HT-29 (cell line): ENCODE measurements around the gene ZNF609. TPM values are rescaled to one million over a fixed set of nuclear protein-coding genes. Genes with fewer than 3 reads are reported as not detected.
A peak's percentile ranks its signal among the peaks of the same experiment; 100 is the strongest.
"Not testable (repeated sequence)": the region's sequence is repeated elsewhere in the genome, so short reads cannot be mapped to it uniquely, and the experiment has no call there.

Experiments
- DNase-seq: peaks from one replicate; pipeline ENCODE4 v3.0.0-alpha.2; 2015; ENCODE audit warnings: low spot score
- total RNA-seq: library from RNA; depleted of rRNA; stranded (reverse); fragments of >200 nt; shearing (Covaris generic); gene quantifications from 2 replicates; pipeline ENCODE4 v1.2.3, GENCODE V29; 2014

Gene ZNF609
- total RNA-seq, 1 experiment from 2014 or later: 22.8 TPM

DNA sequence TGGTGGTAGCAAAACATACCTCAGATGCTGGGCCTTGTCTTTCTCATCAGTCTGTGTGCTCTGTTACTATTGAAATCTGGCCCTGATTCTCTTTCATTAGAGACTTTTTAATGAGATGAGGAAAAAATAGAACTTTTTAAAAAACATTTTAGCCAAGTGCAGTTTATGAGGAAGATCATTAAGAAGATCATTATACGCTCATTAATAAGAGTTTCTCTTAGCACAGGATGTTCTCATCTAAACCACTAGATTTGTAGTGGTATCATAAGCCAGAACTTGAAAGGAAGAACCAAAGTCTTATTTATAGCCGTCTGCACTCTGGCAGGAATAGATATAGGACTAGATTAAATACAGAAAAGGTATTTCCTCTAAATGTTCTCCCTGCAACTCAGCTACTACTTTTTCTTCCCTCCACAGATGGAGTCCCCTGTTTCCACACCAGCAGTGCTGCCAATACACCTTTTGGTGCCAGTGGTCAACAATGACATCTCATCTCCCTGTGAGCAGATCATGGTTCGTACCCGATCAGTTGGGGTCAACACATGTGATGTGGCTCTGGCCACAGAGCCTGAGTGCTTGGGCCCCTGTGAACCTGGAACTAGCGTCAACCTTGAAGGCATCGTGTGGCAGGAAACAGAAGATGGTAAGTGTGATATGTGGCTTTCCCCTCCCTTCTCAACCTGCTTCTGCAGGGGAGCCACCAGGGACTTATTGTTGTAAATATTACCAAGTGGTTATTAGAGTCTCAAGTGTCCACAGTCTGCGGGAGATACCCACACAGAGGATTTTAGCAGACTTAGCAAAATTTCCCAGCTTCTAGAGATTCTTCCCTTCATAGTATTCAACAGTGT, 162.3 kb downstream of the ZNF609 start:
- DNase-seq: no peak

DNA sequence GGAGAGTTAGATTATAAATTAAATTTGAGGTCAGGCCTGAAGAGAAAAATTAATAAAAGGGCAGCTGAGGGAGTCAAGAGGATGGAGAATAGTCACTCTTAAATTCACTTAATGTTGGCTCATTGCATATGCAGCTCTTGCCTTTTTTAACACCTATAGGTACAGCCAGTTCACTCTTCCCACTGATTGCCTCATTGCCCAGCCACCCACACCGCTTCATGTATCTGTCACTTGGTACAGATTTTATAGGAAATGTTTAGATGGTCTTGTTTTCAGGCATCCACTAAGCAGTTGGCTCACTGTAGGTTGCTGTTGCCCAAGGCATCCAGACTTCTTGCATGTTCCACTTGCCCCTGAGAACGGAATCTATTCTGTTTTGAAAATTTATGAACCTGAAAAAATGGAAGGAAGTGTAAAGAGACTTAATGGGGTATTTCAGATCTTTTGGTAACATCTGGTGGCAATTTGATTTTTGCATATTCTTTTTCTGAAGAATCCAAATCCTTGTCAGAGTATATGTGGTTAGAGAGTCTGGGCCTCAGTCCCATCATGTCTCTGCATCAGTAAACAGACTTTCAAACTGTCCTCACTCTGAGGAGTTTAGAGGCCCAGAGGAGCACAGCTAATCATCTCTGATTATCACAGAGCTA, 163.1 kb downstream of the ZNF609 start:
- DNase-seq: no peak

DNA sequence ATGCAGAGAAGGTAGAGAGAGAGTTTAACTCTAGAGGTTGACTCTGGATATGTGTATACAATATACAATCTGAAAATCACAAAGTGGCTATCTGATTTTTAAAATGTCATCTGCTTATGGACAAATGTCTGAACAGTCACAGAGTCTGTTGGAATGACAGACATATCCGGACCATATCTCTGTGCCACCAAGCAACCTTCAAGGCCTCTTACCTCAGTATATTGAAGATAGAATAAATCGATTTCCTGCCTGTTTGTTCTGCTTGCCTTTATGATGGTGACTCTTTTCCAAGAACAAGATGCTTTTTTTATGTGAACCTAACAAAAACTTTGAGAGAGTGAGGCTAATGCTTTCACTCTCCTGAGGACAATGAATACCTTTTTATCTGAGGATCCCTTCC, 163.9 kb downstream of the ZNF609 start:
- no peak for DNase-seq

DNA sequence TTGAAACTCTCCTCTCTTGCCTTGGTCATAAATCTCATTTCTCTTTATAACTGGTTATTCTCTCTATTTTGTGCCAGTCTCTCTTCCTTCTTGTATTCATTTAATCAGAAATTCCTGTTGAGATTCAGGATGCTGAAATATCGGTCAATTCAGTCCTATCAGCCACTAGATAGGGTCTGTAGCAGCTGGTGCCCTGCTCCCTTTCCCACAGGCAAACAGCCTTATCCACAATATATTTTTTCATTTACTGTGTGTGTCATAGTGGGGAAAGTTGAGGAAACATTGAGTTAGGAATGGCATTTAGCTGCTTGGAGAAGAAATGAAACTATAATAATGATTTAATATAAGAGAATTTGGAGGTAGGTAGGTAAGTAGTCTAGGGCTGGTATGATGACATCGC, 168.7 kb downstream of the ZNF609 start:
- no peak for DNase-seq

DNA sequence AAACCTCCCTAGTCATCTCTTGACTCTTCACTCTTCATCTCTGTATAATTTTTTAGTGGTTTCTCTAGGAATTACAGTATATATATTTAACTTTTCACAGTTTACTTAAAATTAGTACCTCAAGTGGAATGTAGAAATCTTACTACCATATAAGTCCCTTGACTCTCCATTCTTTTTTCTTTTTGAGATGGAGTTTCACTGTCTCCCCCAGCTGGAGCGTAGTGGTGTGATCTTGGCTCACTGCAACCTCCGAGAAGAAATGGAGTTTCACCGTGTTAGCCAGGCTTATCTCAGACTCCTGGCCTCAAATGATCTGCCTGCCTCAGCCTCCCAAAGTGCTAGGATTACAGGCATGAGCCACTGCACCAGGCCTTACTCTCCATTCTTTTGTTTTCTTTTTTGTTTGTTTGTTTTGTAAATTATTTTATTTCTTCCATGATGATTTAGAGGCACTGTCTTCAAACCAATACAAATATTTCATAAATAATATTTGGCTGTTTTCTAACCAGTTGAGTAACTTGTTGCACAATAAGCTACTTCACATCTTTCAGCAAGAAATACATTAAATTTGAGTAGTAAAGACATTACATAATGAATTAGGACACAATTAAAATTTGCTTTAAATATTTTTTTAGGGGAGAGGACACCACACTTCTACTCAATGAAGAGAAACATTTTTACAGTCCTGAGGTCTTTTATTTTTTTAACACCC, 170.2 kb downstream of the ZNF609 start:
- no peak for DNase-seq

DNA sequence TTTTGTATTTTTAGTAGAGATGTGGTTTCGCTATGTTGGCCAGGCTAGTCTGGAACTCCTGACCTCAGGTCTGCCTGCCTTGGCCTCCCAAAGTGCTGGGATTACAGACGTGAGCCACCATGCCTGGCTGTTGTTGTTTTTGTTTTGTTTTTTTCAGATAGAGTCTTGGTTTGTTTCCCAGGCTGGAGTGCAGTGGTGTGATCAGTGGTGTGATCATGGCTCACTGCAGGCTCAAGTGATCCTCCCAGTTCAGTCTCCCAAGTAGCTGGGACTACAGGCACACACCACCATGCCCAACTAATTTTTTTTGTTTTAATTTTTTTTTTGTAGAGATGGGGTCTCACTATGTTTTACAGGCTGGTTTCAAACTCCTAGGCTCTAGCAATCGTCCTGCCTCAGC, 172.3 kb downstream of the ZNF609 start:
- not testable (repeated sequence) for DNase-seq

DNA sequence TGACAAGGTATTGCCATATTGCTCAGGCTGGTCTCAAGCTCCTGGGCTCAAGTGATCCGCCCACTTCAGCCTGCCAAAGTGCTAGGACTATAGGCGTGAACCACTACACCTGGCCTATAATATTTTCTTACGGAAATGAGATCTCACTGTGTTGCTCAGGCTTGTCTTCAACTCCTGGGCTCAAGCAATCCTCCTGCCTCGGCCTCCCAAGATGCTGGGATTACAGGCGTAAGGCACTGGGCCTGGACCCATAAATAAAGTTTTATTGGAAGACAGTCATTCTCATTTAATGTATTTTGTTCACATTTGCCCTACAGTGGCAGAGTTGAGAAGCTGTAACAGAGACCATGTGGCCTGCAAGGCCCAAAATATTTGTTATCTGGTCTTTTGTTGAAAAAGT, 173.0 kb downstream of the ZNF609 start:
- no peak for DNase-seq

DNA sequence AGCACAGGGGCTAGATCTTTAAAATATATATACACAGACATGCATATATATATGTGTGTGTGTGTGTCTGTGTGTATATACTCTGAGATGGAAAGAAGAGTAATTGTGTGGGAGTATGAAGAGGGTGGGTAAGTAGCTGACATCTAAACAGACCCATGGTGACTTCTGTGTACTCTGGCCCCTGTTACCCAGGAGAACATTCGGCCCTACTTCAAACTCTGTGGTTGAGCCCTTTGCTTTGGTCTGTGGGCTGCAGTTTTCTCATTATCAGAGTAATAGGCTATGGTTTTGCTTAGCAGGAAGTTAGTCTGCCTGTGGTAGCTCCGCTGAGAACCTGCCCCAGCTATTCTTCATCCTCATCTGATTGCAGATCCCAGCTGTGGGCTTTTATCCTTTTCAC, 173.6 kb downstream of the ZNF609 start:
- DNase-seq: no peak

DNA sequence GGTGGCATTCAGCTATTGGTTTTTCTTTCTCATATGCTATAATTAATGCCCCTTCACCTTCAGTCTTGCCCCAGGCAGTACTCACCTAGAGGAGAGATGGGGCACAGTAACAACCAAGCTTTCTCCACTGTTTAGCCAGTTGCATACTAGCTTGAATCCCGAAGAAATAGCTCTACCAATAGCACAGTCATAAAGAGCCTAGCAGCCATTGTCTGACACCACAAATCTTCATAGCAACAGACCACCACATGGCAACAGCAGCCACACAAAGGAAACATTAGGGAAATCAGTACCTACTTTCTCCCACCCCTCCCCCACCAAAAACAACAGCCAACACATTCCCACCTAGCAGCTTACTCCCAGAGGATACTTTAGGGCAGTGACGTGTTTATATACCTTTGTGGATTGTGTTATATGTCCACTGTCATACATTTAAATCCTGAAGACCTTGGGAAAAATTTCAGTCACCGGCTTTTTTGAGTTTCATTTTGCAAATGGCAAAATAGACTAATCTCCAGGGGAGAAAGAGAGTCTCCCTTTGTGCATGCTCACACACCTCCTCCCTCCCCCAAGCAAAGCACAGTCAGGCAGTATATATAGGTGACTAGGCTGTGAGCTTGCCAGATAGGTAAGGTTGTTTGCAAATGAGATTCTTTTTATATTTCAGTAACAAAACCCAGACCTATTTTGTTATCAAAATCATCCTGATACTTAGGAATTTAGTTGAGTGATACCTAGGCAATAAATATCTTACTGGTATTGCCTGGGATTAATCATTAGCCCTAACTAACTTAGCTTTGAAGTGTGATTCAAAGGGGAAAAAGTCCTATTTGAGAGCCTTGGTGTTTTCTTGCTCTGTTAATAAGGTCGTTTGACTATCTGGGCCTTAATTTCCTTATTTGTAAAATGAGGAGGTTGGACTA, 174.5 kb downstream of the ZNF609 start:
- peak; percentile 71 for DNase-seq

DNA sequence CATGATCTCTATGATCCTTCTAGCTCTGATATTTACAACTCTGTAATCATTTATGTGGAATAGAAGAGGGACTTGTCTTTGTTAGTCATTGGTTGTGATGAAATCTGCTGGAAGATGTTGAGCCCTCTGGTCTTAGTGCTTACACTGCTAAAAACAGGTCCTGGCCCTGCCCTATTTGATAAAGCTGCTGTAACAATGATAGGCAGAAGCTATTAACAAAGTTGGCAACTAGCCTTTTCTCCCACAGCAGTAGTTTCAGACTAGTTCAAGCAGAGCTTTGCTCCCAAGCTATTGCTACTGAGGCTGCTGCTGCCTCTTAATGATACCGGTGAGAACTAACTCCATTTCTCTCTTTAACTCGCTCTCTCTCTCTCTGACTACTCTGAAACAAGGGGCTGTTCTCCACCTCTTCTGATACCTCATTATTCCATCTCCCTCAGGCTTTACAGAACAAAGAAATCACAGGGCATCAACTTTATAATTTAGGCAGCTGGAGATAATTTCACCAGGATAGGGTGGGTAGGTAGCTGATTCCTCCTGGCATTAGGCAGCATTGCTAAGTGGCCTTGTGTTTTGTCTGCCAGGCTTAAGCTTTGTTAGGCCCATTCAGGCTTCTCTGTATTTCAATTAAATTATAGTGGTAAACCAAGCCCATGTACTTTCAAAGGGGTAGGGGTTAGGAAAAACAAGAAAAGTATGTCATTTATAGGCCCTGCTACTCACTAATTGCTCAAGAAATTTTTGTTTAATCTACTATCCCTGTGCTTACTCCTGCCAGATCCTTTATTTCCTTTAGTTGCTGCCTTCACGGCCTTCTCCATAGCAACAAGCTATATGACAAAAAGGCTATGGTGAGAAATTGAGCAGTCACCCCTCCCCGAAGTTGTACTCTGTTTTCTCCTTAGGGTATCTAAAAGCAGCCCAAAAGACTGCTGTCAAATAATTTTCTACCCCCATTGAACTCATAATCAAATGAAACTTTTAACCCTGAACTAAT, 175.4 kb downstream of the ZNF609 start:
- DNase-seq: peak; percentile 64

DNA sequence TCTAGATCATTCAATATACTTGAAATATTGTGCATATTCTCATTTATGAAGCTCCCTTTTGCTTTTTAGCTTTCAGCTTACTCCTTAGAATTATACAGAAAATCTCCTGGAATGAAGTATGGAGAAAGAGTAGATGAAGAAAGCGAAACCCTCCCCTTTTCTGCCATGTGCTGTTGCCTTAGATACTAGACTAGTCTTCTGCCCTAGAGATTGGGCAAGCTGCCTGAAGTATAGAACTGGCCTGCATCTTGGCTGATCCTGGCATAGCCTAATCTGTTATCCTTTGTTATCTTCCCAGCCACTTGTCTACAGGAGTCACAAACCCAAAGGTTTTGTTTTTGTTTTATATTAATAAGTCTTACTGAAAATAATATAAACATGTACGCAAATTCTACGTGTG, 176.2 kb downstream of the ZNF609 start:
- DNase-seq: no peak

DNA sequence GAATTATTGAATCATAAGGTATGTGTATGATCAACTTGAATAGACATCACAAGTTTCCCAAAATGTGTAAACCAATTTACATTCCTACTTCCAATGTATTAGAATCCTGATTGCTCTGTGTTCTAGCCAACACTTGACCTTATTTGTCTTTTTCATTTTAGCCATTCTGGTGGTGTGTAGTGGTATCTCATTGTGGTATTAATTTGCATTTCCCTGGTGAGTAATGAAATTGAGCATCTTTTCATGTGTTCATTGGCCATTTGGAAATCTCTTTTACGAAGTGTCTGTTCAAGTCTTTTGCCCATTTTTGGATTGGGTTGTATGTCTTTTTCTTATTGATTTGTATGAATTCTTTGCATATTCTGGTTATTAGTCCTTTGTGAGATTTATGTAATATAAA, 177.0 kb downstream of the ZNF609 start:
- DNase-seq: no peak

DNA sequence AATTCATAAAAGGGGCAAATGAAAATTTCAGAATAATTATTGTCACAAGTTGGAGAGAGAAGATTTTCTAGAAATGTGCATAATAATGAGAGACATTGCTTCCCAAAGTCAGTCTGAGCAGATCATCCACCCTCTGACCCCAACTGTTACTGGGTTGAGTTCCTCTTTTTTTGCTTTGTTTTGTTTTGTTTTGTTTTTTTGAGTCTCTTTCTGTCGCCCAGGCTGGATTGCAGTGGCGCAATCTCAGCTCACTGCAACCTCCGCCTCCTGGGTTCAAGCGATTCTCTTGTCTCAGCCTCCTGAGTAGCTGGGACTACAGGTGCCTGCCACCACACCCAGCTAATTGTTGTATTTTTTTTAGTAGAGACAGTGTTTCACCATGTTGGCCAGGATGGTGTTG, 179.4 kb downstream of the ZNF609 start:
- not testable (repeated sequence) for DNase-seq

DNA sequence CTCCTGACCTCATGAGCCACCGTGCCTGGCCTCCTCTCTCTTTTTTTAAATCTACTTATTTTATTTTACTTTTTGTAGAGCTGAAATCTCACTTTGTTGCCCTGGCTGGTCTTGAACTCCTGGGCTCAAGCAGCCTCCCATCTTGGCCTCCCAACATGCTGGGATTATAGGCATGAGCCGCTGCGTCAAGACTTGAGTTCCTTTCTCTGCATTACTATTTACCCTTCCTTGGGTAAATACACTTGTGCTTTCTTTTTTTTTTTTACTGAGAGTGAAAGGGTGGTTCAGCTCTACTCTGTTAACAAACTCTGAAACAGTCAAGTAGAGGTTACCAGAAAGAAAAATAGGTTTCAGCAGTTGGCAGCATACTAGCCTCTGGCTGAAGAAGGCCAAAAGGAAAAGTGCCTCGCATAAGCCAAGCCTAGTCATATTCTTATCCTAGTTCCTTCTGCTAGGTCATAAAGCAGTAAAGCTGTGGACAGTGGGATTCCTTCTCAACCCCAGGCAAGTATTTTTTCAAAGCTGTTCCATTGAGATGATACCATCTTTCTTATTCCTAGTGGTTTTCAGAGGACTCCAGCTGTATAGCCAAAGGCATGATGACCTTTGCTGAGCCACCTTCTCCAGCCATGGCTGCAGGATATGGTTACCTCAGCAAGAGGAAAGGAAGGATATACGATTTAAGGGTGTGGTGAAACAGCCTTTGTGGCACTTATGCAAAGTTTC, 179.9 kb downstream of the ZNF609 start:
- peak; percentile 34 for DNase-seq

DNA sequence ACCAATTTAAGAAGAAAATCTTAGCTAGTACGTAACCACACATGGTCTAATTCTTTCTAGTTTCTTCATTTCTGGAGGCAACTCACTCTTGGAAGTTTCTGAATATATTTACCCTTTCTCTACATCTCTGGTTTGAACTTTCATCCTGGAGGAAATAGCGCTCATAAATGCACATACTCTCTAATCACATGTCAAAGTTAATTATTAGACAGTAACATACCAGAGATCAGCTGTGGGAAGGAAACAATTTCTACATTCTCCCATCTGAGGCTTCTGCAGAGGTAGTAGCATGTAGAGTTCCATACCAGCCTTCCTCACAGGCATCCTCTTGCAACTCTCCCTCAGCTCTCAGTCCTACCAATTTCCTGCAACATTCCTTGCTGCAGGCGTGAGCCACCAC, 182.5 kb downstream of the ZNF609 start:
- DNase-seq: peak; percentile 67

DNA sequence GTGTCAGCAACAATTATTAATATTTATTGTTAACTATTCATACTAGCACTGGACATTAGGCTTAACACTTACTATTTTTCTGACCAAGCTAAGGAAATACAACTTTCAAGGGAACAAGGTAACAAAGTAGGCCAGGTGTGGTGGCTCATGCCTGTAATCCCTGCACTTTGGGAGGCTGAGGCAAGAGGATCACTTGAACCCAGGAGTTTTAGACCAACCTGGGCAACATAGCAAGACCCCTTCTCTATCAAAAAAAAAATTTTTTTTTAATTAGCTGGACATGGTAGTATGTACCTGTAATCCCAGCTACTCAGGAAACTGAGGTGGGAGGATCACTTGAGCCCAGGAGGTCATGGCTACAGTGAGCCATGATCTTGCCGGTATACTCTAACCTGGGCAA, 183.3 kb downstream of the ZNF609 start:
- no peak for DNase-seq

DNA sequence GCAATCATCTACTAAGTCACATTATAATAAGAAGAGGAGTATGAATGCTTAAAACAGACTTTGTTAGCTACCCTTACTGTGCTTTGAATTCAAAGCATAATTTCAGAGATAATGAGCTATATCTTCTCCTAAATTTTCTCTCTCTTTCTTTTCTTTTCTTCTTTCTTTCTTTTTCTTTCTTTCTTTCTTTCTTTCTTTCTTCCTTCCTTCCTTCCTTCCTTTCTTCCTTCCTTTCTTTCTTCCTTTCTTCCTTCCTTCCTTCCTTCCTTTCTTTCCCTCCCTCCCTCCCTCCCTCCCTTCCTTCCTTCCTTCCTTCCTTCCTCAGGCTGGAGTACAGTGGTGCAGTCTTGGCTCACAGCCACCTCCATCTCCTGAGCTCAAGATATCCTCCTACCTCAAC, 184.4 kb downstream of the ZNF609 start:
- not testable (repeated sequence) for DNase-seq

DNA sequence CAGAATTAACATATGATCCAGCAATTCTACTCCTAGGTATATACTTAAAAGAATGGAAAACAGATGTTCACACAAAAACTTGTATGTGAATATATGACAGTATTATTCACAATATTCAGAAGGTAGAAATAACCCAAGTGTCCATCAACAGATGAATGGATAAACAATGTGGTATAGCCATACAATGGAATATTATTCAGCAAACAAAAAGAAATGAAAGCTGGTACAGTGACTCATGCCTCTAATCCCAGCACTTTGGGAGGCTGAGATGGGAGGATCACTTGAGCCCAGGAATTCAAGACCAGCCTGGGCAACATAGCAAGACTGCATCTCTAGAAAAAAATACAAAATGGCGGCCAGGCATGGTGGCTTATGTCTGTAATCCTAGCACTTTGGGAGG, 185.6 kb downstream of the ZNF609 start:
- no peak for DNase-seq

DNA sequence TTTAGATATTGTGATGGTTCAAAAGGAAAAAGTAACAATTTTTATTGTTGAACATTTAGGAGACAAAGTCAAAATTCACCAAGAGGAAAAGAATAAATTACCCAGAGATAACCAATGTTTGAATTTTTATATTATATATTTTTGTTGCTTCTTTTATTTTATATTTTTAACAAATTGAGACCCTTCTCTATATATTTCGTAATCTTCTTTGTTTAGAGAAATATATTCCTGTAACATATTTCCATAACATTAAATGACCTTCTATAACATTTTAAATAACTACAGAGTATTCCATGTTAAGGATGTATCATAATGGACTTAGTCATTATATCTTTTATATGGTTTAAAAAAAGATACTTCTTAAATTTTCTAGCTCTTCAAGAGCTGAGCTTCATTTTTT, 187.0 kb downstream of the ZNF609 start:
- DNase-seq: no peak

DNA sequence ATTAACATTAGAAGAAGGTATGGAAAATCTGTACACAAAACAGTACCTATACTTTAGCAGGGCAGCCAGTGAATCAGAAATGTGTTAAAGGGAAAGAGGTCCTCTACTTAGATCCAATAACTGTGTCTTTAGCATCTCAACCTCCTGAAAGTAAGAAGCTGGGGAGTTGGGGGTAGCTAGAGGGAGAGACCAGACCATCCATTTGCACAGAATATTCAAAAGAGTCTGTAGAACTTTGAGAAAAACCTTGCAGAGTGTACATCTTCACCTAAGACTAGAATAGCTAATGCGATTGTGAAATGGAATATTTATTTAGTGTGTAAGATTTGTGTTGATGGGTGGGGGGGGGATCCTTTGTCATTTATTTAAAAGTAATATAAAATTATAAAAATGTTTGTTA, 190.2 kb downstream of the ZNF609 start:
- DNase-seq: no peak
